Esophagus muscularis mucosa (tissue), 4 donors: ENCODE results near the gene PARD3B. TPM values are rescaled to one million over a fixed set of nuclear protein-coding genes. Genes with fewer than 3 reads are reported as not detected.

Source experiments
- DNase-seq: peaks from one replicate; pipeline ENCODE4 v3.0.0-alpha.2; 2017; ENCODE audit errors: extremely low spot score
- H3K27ac ChIP-seq, 4 donors: fragments of 200-600 bp; sonication (generic); replicated peaks in 1 of 4; 1 replicate in 3 of 4; 2 replicates in 1 of 4; pipeline ENCODE4 v1.5.1; 2016 to 2019; ENCODE audit warnings: mild to moderate bottlenecking in 1 of 4
- H3K27me3 ChIP-seq, 4 donors: fragments of 200-600 bp; sonication (generic); one replicate each; pipeline versions ENCODE4 v1.5.1 to v1.6.0; 2016 to 2019
- H3K36me3 ChIP-seq, 4 donors: fragments of 200-600 bp; sonication (generic); one replicate each; pipeline ENCODE4 v1.5.1; 2016 to 2019
- H3K4me1 ChIP-seq, 4 donors: fragments of 200-600 bp; sonication (generic); one replicate each; pipeline ENCODE4 v1.5.1; 2016 to 2019
- H3K4me3 ChIP-seq, 4 donors: fragments of 200-600 bp; sonication (generic); 1 replicate in 2 of 4; 2 replicates in 2 of 4; pipeline ENCODE4 v1.5.1; 2016 to 2019; ENCODE audit warnings: mild to moderate bottlenecking in 4 of 4, moderate library complexity in 1 of 4
- H3K9me3 ChIP-seq, 4 donors: fragments of 200-600 bp; sonication (generic); 1 replicate in 3 of 4; 2 replicates in 1 of 4; pipeline ENCODE4 v1.5.1; 2016 to 2019
- CTCF ChIP-seq, 3 experiments: fragments of 200-600 bp in 2 of 3; fragments of 450-650 bp in 1 of 3; sonication (generic) in 2 of 3; IDR thresholded peaks; one replicate each; pipeline ENCODE4 v1.5.1; 2017 to 2019; ENCODE audit warnings: antibody characterized with exemption in 3 of 3, mild to moderate bottlenecking in 2 of 3, moderate library complexity in 1 of 3
- EP300 ChIP-seq: sonication (generic); formaldehyde crosslinking; IDR thresholded peaks from one replicate; pipeline ENCODE4 v1.6.1; 2017; ENCODE audit warnings: antibody characterized with exemption
- POLR2A ChIP-seq: fragments of 450-650 bp; IDR thresholded peaks from one replicate; pipeline ENCODE4 v1.6.1; 2017; ENCODE audit warnings: antibody characterized with exemption, moderate library complexity, mild to moderate bottlenecking, low read depth
- POLR2AphosphoS5 ChIP-seq, 2 donors: sonication (generic); formaldehyde crosslinking; IDR thresholded peaks; one replicate each; pipeline ENCODE4 v1.6.1; 2017; ENCODE audit warnings: antibody characterized with exemption in 2 of 2
- WGBS: methylation state at CpG from one replicate; pipeline ENCODE4 v1.1.5; 2018; 5-methylcytosine and 5-hydroxymethylcytosine counted together
- intact Hi-C: fragments of 100-400 bp; cut with DNase I; formaldehyde crosslinking; loops from one replicate; pipeline ENCODE4 v1.15.1; 2023
- total RNA-seq, 4 donors: library from RNA; depleted of rRNA; stranded (reverse); fragments of >200 nt; gene quantifications; one replicate each; pipeline versions ENCODE4 v1.1.0 to v1.2.1, GENCODE V29; 2016

PARD3B gene
- total RNA-seq, 4 donors from 2014 or later: 24.2 to 40.8 (median 32.5) TPM

- intact Hi-C loops: no loop called here
- TF ChIP-seq POLR2AphosphoS5 (IDR thresholded peaks at IDR 0.05): no peak
- TF ChIP-seq POLR2A: no peak
- TF ChIP-seq CTCF (IDR thresholded peaks at IDR 0.05): no peak
- TF ChIP-seq EP300: no peak
- no peak overlapping the region for H3K4me3 ChIP-seq
- H3K4me1 ChIP-seq: no peaks in the 10 kb centered on the region
- WGBS: 66% methylated on average over 2 of the region's 2 CpGs
- DNase-seq: no peak
- no peak overlapping the region for H3K27ac ChIP-seq
- H3K27me3 ChIP-seq: no peaks in the 10 kb centered on the region
- no peaks in the 10 kb centered on the region for H3K9me3 ChIP-seq
- no peaks in the 10 kb centered on the region for H3K36me3 ChIP-seq
Observed at GRCh38 chr2:205357732-205358131, 812.5 kb downstream of the PARD3B start.

GRCh38 chr2:205358351-205358815 lies 813.1 kb downstream of the PARD3B start:
- Histone ChIP-seq H3K4me3 (no peak overlapping the region), H3K27ac (no peak overlapping the region), H3K4me1 (no peaks in the 10 kb centered on the region), H3K9me3 (no peaks in the 10 kb centered on the region), H3K36me3 (no peaks in the 10 kb centered on the region), H3K27me3 (no peaks in the 10 kb centered on the region)
- 79% methylated on average over 8 of the region's 8 CpGs for WGBS
- intact Hi-C loops: no loop called here
- no peak for DNase-seq
- TF ChIP-seq CTCF (IDR thresholded peaks at IDR 0.05) (no peak), EP300 (no peak), POLR2AphosphoS5 (IDR thresholded peaks at IDR 0.05) (no peak)

DNA sequence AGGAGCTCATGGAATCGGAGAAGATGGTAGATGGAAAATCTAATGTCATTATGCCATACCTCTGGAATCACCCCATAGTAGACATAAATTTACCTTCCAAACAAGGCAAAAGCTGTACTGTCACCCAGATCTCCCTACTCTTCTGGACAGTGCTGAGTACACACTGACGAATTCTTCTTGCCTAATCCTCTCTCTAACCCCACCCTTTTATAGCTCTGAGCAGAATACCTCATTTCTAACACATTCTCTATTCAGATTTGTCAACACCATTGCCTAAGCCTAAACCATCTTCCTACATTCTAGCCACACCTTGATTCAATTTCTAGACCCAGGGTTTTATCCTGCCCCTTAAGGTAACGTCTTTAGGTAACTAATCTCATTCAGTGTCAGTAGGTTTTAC lies 816.0 kb downstream of the PARD3B start:
- H3K9me3 ChIP-seq: no peaks in the 10 kb centered on the region
- TF ChIP-seq POLR2AphosphoS5 (IDR thresholded peaks at IDR 0.05): no peak
- no peak for TF ChIP-seq CTCF (IDR thresholded peaks at IDR 0.05)
- TF ChIP-seq EP300: no peak
- TF ChIP-seq POLR2A: no peak
- H3K27ac ChIP-seq: no peak overlapping the region
- no peak overlapping the region for H3K4me3 ChIP-seq
- WGBS: 80% methylated on average over 3 of the region's 3 CpGs
- intact Hi-C loops: no loop called here
- no peak for DNase-seq
- no peaks in the 10 kb centered on the region for H3K27me3 ChIP-seq
- no peaks in the 10 kb centered on the region for H3K36me3 ChIP-seq
- no peaks in the 10 kb centered on the region for H3K4me1 ChIP-seq

DNA sequence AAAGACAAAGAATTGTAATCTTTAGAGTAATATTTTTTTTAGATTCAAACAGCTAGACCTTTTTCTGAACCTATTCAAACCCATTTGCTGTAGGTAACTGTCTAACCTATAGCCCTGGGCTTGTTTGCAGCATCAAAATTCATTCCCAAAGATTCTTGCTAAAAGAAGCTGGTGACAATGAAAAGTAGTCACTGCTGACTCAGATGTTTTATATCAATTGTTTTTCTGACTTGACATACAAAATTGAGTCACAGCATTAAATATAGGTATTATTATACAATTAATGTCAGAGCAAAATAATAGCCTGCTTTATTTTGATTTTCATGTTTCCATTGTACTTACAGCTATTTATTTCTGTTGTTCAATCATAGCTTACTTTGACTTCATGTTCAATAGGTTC lies 816.7 kb downstream of the PARD3B start:
- TF ChIP-seq POLR2AphosphoS5 (IDR thresholded peaks at IDR 0.05): no peak
- no peak for TF ChIP-seq CTCF (IDR thresholded peaks at IDR 0.05)
- TF ChIP-seq POLR2A: no peak
- no peak for TF ChIP-seq EP300
- H3K27me3 ChIP-seq: no peaks in the 10 kb centered on the region
- intact Hi-C loops: no loop called here
- H3K9me3 ChIP-seq: no peaks in the 10 kb centered on the region
- no peaks in the 10 kb centered on the region for H3K4me1 ChIP-seq
- no peak overlapping the region for H3K27ac ChIP-seq
- DNase-seq: no peak
- H3K36me3 ChIP-seq: no peaks in the 10 kb centered on the region
- H3K4me3 ChIP-seq: no peak overlapping the region

GRCh38 chr2:205364261-205364660 lies 819.0 kb downstream of the PARD3B start:
- Histone ChIP-seq H3K9me3 (no peaks in the 10 kb centered on the region), H3K4me1 (no peaks in the 10 kb centered on the region), H3K4me3 (no peak overlapping the region), H3K27ac (no peak overlapping the region), H3K36me3 (no peaks in the 10 kb centered on the region), H3K27me3 (no peaks in the 10 kb centered on the region)
- intact Hi-C loops: no loop called here
- no peak for DNase-seq
- TF ChIP-seq POLR2AphosphoS5 (IDR thresholded peaks at IDR 0.05): no peak
- TF ChIP-seq POLR2A: no peak
- TF ChIP-seq EP300: no peak
- TF ChIP-seq CTCF (IDR thresholded peaks at IDR 0.05): no peak
- WGBS: 90% methylated on average over 3 of the region's 3 CpGs
